ENCODE data around the gene ULK1.

GRCh38 chr12:131908092-131909080, 14.0 kb downstream of the ULK1 start:
- TF ChIP-seq, protein P1, sequence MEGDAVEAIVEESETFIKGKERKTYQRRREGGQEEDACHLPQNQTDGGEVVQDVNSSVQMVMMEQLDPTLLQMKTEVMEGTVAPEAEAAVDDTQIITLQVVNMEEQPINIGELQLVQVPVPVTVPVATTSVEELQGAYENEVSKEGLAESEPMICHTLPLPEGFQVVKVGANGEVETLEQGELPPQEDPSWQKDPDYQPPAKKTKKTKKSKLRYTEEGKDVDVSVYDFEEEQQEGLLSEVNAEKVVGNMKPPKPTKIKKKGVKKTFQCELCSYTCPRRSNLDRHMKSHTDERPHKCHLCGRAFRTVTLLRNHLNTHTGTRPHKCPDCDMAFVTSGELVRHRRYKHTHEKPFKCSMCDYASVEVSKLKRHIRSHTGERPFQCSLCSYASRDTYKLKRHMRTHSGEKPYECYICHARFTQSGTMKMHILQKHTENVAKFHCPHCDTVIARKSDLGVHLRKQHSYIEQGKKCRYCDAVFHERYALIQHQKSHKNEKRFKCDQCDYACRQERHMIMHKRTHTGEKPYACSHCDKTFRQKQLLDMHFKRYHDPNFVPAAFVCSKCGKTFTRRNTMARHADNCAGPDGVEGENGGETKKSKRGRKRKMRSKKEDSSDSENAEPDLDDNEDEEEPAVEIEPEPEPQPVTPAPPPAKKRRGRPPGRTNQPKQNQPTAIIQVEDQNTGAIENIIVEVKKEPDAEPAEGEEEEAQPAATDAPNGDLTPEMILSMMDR (IDR thresholded peaks at IDR 0.05): no peak
- TF ChIP-seq POLR2A (IDR thresholded peaks at IDR 0.05): no peak
